ENCODE measurements around the gene SLC7A6.

DNA sequence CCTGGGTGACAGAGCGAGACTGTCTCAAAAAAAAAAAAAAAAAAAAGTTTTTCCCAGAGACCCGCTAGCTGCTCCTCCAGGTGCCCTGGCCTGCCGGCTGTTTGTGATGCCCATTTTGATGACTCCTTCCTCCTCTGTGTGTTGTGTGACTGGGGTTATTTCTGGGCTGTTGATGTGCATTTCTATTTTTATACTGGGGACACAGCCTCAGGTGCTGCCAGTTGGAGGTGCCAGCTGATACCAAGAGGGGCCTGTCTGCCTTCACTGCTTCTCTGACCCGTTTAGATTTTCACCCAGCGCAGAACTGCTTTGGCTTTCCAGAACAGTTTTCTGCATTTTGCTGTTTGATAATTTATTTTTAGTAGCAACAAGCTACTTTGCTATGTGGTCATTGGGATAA lies 12.5 kb upstream of the SLC7A6 start:
- TF ChIP-seq, protein P1, sequence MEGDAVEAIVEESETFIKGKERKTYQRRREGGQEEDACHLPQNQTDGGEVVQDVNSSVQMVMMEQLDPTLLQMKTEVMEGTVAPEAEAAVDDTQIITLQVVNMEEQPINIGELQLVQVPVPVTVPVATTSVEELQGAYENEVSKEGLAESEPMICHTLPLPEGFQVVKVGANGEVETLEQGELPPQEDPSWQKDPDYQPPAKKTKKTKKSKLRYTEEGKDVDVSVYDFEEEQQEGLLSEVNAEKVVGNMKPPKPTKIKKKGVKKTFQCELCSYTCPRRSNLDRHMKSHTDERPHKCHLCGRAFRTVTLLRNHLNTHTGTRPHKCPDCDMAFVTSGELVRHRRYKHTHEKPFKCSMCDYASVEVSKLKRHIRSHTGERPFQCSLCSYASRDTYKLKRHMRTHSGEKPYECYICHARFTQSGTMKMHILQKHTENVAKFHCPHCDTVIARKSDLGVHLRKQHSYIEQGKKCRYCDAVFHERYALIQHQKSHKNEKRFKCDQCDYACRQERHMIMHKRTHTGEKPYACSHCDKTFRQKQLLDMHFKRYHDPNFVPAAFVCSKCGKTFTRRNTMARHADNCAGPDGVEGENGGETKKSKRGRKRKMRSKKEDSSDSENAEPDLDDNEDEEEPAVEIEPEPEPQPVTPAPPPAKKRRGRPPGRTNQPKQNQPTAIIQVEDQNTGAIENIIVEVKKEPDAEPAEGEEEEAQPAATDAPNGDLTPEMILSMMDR (IDR thresholded peaks at IDR 0.05): no peak
- TF ChIP-seq POLR2A (IDR thresholded peaks at IDR 0.05) (no peak), EP300 (IDR thresholded peaks at IDR 0.05) (no peak)
